Endothelial cell (in vitro differentiated cells): ENCODE data around the gene ST6GALNAC4. TPM values are rescaled to one million over a fixed set of nuclear protein-coding genes. Genes with fewer than 3 reads are reported as not detected.

Source experiments
- DNase-seq: peaks from one replicate; pipeline ENCODE4 v3.0.0; 2021; ENCODE audit warnings: low spot score
- H3K27ac Mint-ChIP-seq: one replicate; pipeline ENCODE4 v1.8.0; 2021; ENCODE audit warnings: mixed read lengths, inconsistent platforms; ENCODE audit not compliant: unreplicated experiment
- H3K27me3 Mint-ChIP-seq: one replicate; pipeline ENCODE4 v1.8.0; 2021; ENCODE audit warnings: mild to moderate bottlenecking, moderate library complexity, mixed read lengths, inconsistent platforms; ENCODE audit not compliant: unreplicated experiment
- H3K36me3 Mint-ChIP-seq: one replicate; pipeline ENCODE4 v1.8.0; 2021; ENCODE audit warnings: mild to moderate bottlenecking, low read depth, mixed read lengths, inconsistent platforms; ENCODE audit not compliant: unreplicated experiment
- H3K4me1 Mint-ChIP-seq: one replicate; pipeline ENCODE4 v1.8.0; 2021; ENCODE audit warnings: mild to moderate bottlenecking, mixed read lengths, inconsistent platforms; ENCODE audit not compliant: unreplicated experiment
- H3K4me3 Mint-ChIP-seq: one replicate; pipeline ENCODE4 v1.8.0; 2021; ENCODE audit warnings: mild to moderate bottlenecking, mixed read lengths, inconsistent platforms; ENCODE audit not compliant: unreplicated experiment
- H3K9me3 Mint-ChIP-seq: one replicate; pipeline ENCODE4 v1.8.0; 2021; ENCODE audit warnings: mixed read lengths, inconsistent platforms; ENCODE audit not compliant: unreplicated experiment
- total RNA-seq: library from RNA; stranded (reverse); fragmentation: NEBNext Ultra II Directional; extraction: Animal tissue kit (Norgen Biotek cat#: 25700); gene quantifications from one replicate; pipeline ENCODE4 v1.2.1, GENCODE V29; 2021; ENCODE audit not compliant: unreplicated experiment
- TF ChIP-seq, protein P1 (sequence below): fragments of 200-600 bp; sonication (generic); IDR thresholded peaks from one replicate; pipeline ENCODE4 v1.5.0; 2021; ENCODE audit warnings: antibody characterized with exemption; ENCODE audit not compliant: unreplicated experiment

ST6GALNAC4 gene
- total RNA-seq, 1 donor from 2014 or later: 25.0 TPM

- Mint-ChIP-seq H3K4me3 (no peak overlapping the region), H3K4me1 (peaks cover 7% of the 10 kb centered on the region), H3K36me3 (peaks cover 3% of the 10 kb centered on the region), H3K9me3 (no peaks in the 10 kb centered on the region), H3K27ac (no peak overlapping the region), H3K27me3 (peaks cover 14% of the 10 kb centered on the region)
- TF ChIP-seq, protein P1, sequence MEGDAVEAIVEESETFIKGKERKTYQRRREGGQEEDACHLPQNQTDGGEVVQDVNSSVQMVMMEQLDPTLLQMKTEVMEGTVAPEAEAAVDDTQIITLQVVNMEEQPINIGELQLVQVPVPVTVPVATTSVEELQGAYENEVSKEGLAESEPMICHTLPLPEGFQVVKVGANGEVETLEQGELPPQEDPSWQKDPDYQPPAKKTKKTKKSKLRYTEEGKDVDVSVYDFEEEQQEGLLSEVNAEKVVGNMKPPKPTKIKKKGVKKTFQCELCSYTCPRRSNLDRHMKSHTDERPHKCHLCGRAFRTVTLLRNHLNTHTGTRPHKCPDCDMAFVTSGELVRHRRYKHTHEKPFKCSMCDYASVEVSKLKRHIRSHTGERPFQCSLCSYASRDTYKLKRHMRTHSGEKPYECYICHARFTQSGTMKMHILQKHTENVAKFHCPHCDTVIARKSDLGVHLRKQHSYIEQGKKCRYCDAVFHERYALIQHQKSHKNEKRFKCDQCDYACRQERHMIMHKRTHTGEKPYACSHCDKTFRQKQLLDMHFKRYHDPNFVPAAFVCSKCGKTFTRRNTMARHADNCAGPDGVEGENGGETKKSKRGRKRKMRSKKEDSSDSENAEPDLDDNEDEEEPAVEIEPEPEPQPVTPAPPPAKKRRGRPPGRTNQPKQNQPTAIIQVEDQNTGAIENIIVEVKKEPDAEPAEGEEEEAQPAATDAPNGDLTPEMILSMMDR: no peak
- DNase-seq: no peak
These were observed 8.0 kb upstream of the ST6GALNAC4 start for GRCh38 chr9:127924736-127925444.

GRCh38 chr9:127923771-127924170 lies 6.9 kb upstream of the ST6GALNAC4 start:
- no peak for DNase-seq
- peaks cover 16% of the 10 kb centered on the region for H3K4me1 Mint-ChIP-seq
- TF ChIP-seq, protein P1: no peak
- H3K36me3 Mint-ChIP-seq: peaks cover 3% of the 10 kb centered on the region
- H3K4me3 Mint-ChIP-seq: no peak overlapping the region
- H3K27ac Mint-ChIP-seq: no peak overlapping the region
- peaks cover 14% of the 10 kb centered on the region for H3K27me3 Mint-ChIP-seq
- H3K9me3 Mint-ChIP-seq: no peaks in the 10 kb centered on the region

- H3K4me1 Mint-ChIP-seq: peaks cover 22% of the 10 kb centered on the region
- H3K4me3 Mint-ChIP-seq: no peak overlapping the region
- H3K27me3 Mint-ChIP-seq: peaks cover 14% of the 10 kb centered on the region
- no peak overlapping the region for H3K27ac Mint-ChIP-seq
- no peak for DNase-seq
- H3K36me3 Mint-ChIP-seq: peaks cover 3% of the 10 kb centered on the region
- TF ChIP-seq, protein P1: no peak
- H3K9me3 Mint-ChIP-seq: no peaks in the 10 kb centered on the region
These were observed 6.2 kb upstream of the ST6GALNAC4 start for GRCh38 chr9:127923046-127923445.

- Mint-ChIP-seq H3K27me3 (peaks cover 11% of the 10 kb centered on the region), H3K9me3 (no peaks in the 10 kb centered on the region), H3K27ac (no peak overlapping the region), H3K4me1 (peaks cover 26% of the 10 kb centered on the region), H3K4me3 (no peak overlapping the region), H3K36me3 (peaks cover 3% of the 10 kb centered on the region)
- peak; percentile 77 for DNase-seq
- TF ChIP-seq, protein P1: peak; percentile 97
These were observed 4.8 kb upstream of the ST6GALNAC4 start for GRCh38 chr9:127921557-127922120.

GRCh38 chr9:127920794-127921193 lies 4.0 kb upstream of the ST6GALNAC4 start:
- H3K36me3 Mint-ChIP-seq: no peaks in the 10 kb centered on the region
- H3K4me1 Mint-ChIP-seq: peaks cover 26% of the 10 kb centered on the region
- DNase-seq: no peak
- H3K4me3 Mint-ChIP-seq: no peak overlapping the region
- no peaks in the 10 kb centered on the region for H3K9me3 Mint-ChIP-seq
- TF ChIP-seq, protein P1: no peak
- H3K27ac Mint-ChIP-seq: no peak overlapping the region
- peaks cover 6% of the 10 kb centered on the region for H3K27me3 Mint-ChIP-seq
